Neutrophil (primary cell): ENCODE measurements around the gene DRAXIN.

Source experiments
- H3K27ac ChIP-seq: fragments of 200-600 bp; sonication (generic); 2 replicates; pipeline ENCODE4 v1.5.1; 2016; ENCODE audit warnings: mild to moderate bottlenecking, moderate library complexity
- H3K27me3 ChIP-seq: fragments of 200-600 bp; sonication (generic); 2 replicates; pipeline ENCODE4 v1.6.0; 2016; ENCODE audit warnings: mild to moderate bottlenecking
- H3K36me3 ChIP-seq: fragments of 200-600 bp; sonication (generic); 2 replicates; pipeline ENCODE4 v1.5.1; 2017
- H3K4me1 ChIP-seq, 2 experiments: fragments of 200-600 bp in 1 of 2; sonication (generic) in 1 of 2; 1 replicate in 1 of 2; 2 replicates in 1 of 2; pipeline versions ENCODE4 v1.5.1 to v1.6.1; 2013 to 2016; ENCODE audit warnings: low read depth in 1 of 2, low read length in 1 of 2, mild to moderate bottlenecking in 1 of 2, moderate library complexity in 1 of 2; ENCODE audit not compliant: control insufficient read depth in 1 of 2, insufficient read depth in 1 of 2
- H3K4me3 ChIP-seq, 2 experiments: fragments of 200-600 bp in 1 of 2; sonication (generic) in 1 of 2; 1 replicate in 1 of 2; 2 replicates in 1 of 2; pipeline ENCODE4 v1.5.1; 2013 to 2016; ENCODE audit warnings: low read depth in 1 of 2, low read length in 1 of 2, mild to moderate bottlenecking in 1 of 2, moderate library complexity in 1 of 2
- H3K9me3 ChIP-seq: fragments of 200-600 bp; sonication (generic); 2 replicates; pipeline ENCODE4 v1.5.1; 2016
- TF ChIP-seq, protein P1 (sequence below): fragments of 200-600 bp; sonication (generic); IDR thresholded peaks from 2 replicates; pipeline ENCODE4 v1.5.1; 2016; ENCODE audit warnings: antibody characterized with exemption

Gene DRAXIN

GRCh38 chr1:11767922-11768704 is 76.6 kb downstream of the DRAXIN start:
- Histone ChIP-seq H3K4me3 (no peak overlapping the region), H3K27ac (no peak overlapping the region), H3K27me3 (peaks cover 3% of the 10 kb centered on the region), H3K9me3 (no peaks in the 10 kb centered on the region), H3K36me3 (no peaks in the 10 kb centered on the region), H3K4me1 (no peaks in the 10 kb centered on the region)
- TF ChIP-seq, protein P1, sequence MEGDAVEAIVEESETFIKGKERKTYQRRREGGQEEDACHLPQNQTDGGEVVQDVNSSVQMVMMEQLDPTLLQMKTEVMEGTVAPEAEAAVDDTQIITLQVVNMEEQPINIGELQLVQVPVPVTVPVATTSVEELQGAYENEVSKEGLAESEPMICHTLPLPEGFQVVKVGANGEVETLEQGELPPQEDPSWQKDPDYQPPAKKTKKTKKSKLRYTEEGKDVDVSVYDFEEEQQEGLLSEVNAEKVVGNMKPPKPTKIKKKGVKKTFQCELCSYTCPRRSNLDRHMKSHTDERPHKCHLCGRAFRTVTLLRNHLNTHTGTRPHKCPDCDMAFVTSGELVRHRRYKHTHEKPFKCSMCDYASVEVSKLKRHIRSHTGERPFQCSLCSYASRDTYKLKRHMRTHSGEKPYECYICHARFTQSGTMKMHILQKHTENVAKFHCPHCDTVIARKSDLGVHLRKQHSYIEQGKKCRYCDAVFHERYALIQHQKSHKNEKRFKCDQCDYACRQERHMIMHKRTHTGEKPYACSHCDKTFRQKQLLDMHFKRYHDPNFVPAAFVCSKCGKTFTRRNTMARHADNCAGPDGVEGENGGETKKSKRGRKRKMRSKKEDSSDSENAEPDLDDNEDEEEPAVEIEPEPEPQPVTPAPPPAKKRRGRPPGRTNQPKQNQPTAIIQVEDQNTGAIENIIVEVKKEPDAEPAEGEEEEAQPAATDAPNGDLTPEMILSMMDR: no peak

GRCh38 chr1:11768821-11769220 is 77.3 kb downstream of the DRAXIN start:
- no peaks in the 10 kb centered on the region for H3K9me3 ChIP-seq

DNA sequence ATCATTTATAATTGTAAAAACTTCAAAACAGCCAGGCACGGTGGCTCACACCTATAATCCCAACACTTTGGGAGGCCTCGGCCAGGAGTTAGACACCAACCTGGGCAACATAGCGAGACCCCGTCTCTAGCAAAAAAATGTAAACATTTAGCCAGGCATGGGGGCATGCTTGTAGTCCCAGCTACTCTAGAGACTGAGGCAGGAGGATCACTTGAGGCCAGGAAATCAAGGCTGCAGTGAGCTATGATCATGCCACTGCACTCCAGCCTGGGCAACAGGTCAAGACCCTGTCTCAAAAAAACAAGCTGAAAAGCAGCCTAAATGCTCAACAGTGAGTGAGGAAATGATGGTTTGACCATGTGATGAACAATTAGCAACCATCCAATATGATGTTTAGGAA is 77.8 kb downstream of the DRAXIN start:
- no peak overlapping the region for H3K27ac ChIP-seq
- H3K27me3 ChIP-seq: peaks cover 3% of the 10 kb centered on the region
- H3K9me3 ChIP-seq: no peaks in the 10 kb centered on the region
- H3K4me1 ChIP-seq: no peaks in the 10 kb centered on the region
- TF ChIP-seq, protein P1: no peak
- H3K36me3 ChIP-seq: no peaks in the 10 kb centered on the region
- no peak overlapping the region for H3K4me3 ChIP-seq

More at GRCh38 chr1:11768821-11769220, 77.3 kb downstream of the DRAXIN start:
- peaks cover 3% of the 10 kb centered on the region for H3K27me3 ChIP-seq
- TF ChIP-seq, protein P1: no peak
- H3K4me3 ChIP-seq: no peak overlapping the region
- H3K27ac ChIP-seq: no peak overlapping the region
- H3K4me1 ChIP-seq: no peaks in the 10 kb centered on the region
- H3K36me3 ChIP-seq: no peaks in the 10 kb centered on the region

DNA sequence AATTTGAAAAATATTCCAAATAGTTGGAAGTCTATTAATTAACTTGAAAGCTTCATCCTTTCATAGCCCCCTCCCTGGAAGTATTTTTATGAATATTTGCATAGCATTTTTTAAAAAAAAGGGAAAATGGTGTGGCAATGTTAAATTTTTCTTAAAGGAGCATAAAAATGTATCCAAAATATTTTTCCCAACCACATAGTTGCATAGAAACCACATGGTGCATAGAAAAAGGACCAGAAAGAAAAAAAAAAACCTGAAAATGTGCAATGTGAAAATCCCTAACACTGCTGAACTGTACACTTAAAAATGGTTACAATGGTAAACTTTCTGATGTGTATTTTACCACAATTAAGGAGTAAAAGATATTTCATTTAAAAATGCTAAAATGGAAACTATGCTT is 78.5 kb downstream of the DRAXIN start:
- Histone ChIP-seq H3K27me3 (peaks cover 3% of the 10 kb centered on the region), H3K9me3 (no peaks in the 10 kb centered on the region), H3K27ac (no peak overlapping the region), H3K36me3 (no peaks in the 10 kb centered on the region), H3K4me1 (no peaks in the 10 kb centered on the region), H3K4me3 (no peak overlapping the region)
- TF ChIP-seq, protein P1: no peak

GRCh38 chr1:11771481-11772043 is 80.1 kb downstream of the DRAXIN start:
- H3K36me3 ChIP-seq: no peaks in the 10 kb centered on the region
- H3K9me3 ChIP-seq: no peaks in the 10 kb centered on the region
- H3K4me1 ChIP-seq: no peaks in the 10 kb centered on the region
- no peak overlapping the region for H3K27ac ChIP-seq
- TF ChIP-seq, protein P1: no peak
- peaks cover 3% of the 10 kb centered on the region for H3K27me3 ChIP-seq
- no peak overlapping the region for H3K4me3 ChIP-seq
